ENCODE measurements around the gene ZMYND11. TPM values are rescaled to one million over a fixed set of nuclear protein-coding genes. Genes with fewer than 3 reads are reported as not detected.

ZMYND11 gene
- total and polyA plus RNA-seq, 10 donors: 20.3 to 65.3 (median 51.6) TPM

DNA sequence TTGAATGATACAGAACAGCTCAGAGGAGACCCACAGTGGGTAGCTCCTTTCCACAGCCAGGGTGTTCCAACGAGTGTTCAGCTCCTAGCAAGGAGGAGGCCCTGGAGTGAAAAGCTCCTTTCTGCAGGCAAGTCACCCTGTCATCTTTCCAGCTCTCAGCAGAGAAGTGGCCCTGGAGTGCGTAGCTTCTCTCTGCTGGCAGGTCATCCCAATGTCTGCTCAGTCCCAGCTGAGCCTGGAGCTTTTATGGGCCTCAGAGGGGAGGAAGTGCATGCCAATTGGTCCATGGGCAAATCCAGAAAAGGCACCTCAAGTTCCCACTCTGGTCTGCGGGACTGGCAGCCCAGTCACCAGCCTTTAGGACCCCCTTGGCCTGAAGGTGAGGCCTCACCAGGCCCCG is 30.8 kb upstream of the ZMYND11 start:
- Histone ChIP-seq H3K4me1 (no peaks in the 10 kb centered on the region), H3K4me3 (no peak overlapping the region), H3K27ac (no peak overlapping the region), H3K36me3 (no peaks in the 10 kb centered on the region), H3K27me3 (replicated peaks in 1 of 7) (no peaks in the 10 kb centered on the region), H3K9me3 (peaks cover 0 to 18% (median 8%) of the 10 kb centered on the region in 8 donors)
- WGBS, 5 donors: 82 to 94% (median 89%) methylated on average over 3 to 4 of the region's 4 CpGs
- intact Hi-C loops (cut with DNase I; ENCODE audit: low total_unique reads): no loop called here
- TF ChIP-seq POLR2AphosphoS5 (IDR thresholded peaks at IDR 0.05) (no peak), POLR2A (IDR thresholded peaks at IDR 0.05) (no peak), CTCF (IDR thresholded peaks at IDR 0.05 in 8 of 11, conservative IDR thresholded peaks at IDR 0.05 in 3 of 11) (no peak)
- no peak for DNase-seq

- Histone ChIP-seq H3K36me3 (no peaks in the 10 kb centered on the region), H3K27me3 (replicated peaks in 1 of 7) (no peaks in the 10 kb centered on the region), H3K9me3 (peaks cover 0 to 18% (median 8%) of the 10 kb centered on the region in 8 donors), H3K27ac (no peak overlapping the region), H3K4me3 (no peak overlapping the region), H3K4me1 (no peaks in the 10 kb centered on the region)
- DNase-seq: no peak
- WGBS, 5 donors: 78 to 91% (median 81%) methylated on average over 9 to 16 of the region's 16 CpGs
- intact Hi-C loops (cut with DNase I; ENCODE audit: low total_unique reads): no loop called here
- TF ChIP-seq CTCF (IDR thresholded peaks at IDR 0.05 in 8 of 11, conservative IDR thresholded peaks at IDR 0.05 in 3 of 11) (no peak), POLR2AphosphoS5 (IDR thresholded peaks at IDR 0.05) (no peak), POLR2A (IDR thresholded peaks at IDR 0.05) (no peak)
Measured at GRCh38 chr10:104862-105565, 30.2 kb upstream of the ZMYND11 start.

- H3K4me3 ChIP-seq: no peak overlapping the region
- DNase-seq: no peak
- H3K27ac ChIP-seq: no peak overlapping the region
- intact Hi-C loops (cut with DNase I; ENCODE audit: low total_unique reads): no loop called here
- TF ChIP-seq CTCF (IDR thresholded peaks at IDR 0.05 in 8 of 11, conservative IDR thresholded peaks at IDR 0.05 in 3 of 11) (no peak), POLR2AphosphoS5 (IDR thresholded peaks at IDR 0.05) (no peak), POLR2A (IDR thresholded peaks at IDR 0.05) (no peak)
- no peaks in the 10 kb centered on the region for H3K36me3 ChIP-seq
- no peaks in the 10 kb centered on the region for H3K4me1 ChIP-seq
- peaks cover 0 to 18% (median 8%) of the 10 kb centered on the region in 8 donors for H3K9me3 ChIP-seq
- 84 to 93% (median 90%) methylated on average over 4 of the region's 4 CpGs for WGBS, 5 donors
- no peaks in the 10 kb centered on the region for H3K27me3 ChIP-seq (replicated peaks in 1 of 7)
Measured at GRCh38 chr10:105806-106205, 29.4 kb upstream of the ZMYND11 start.

DNA sequence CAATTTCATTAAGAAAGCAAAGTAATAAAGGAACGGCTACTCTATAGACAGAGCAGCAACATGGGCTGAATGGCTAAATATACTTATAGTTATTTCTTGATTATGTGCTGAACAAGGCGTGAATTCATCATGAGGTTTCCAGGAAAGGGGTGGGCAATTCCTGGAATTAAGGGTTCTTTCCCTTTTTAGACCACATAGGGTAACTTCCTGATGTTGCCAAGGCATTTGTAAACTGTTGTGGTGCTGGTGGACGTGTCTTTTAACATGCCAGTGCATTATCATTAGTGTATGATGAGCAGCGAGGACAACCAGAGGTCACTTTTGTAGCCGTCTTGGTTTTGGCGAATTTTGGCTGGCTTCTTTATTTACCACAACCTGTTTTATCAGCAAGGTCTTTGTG is 28.5 kb upstream of the ZMYND11 start:
- TF ChIP-seq POLR2A (IDR thresholded peaks at IDR 0.05): no peak
- TF ChIP-seq CTCF (IDR thresholded peaks at IDR 0.05 in 8 of 11, conservative IDR thresholded peaks at IDR 0.05 in 3 of 11): no peak
- no peak for TF ChIP-seq POLR2AphosphoS5 (IDR thresholded peaks at IDR 0.05)
- 66 to 72% (median 68%) methylated on average over 6 of the region's 6 CpGs for WGBS, 5 donors
- no peak for DNase-seq

More for the DNA sequence above, 28.5 kb upstream of the ZMYND11 start:
- no peaks in the 10 kb centered on the region for H3K4me1 ChIP-seq
- H3K36me3 ChIP-seq: no peaks in the 10 kb centered on the region
- H3K27me3 ChIP-seq (replicated peaks in 1 of 7): no peaks in the 10 kb centered on the region
- H3K4me3 ChIP-seq: no peak overlapping the region
- intact Hi-C loops (cut with DNase I; ENCODE audit: low total_unique reads): no loop called here
- no peak overlapping the region for H3K27ac ChIP-seq
- peaks cover 0 to 18% (median 8%) of the 10 kb centered on the region in 8 donors for H3K9me3 ChIP-seq
